OCI-LY3 (cell line): ENCODE measurements around the gene CACNB1.

ENCODE experiments used
- H2AFZ ChIP-seq: fragments of 200-600, 300-600 bp; shearing (Covaris generic); 2 replicates; pipeline ENCODE4 v1.6.0; 2014; ENCODE audit warnings: antibody characterized with exemption, low read depth, low read length
- H3K27ac ChIP-seq: fragments of 200-600, 300-600 bp; sonication (generic); 2 replicates; pipeline ENCODE4 v1.5.1; 2014; ENCODE audit warnings: mild to moderate bottlenecking, low read length, moderate library complexity, mixed read lengths
- H3K27me3 ChIP-seq: fragments of 200-600, 300-600 bp; sonication (generic); 2 replicates; pipeline ENCODE4 v1.6.1; 2014; ENCODE audit warnings: low read depth, low read length, mixed read lengths
- H3K36me3 ChIP-seq: fragments of 200-600, 300-600 bp; sonication (generic); replicated peaks from 2 replicates; pipeline ENCODE3; 2014; ENCODE audit warnings: low read depth, low read length, mixed read lengths
- H3K4me1 ChIP-seq: fragments of 300-600, 200-600 bp; sonication (generic); 2 replicates; pipeline ENCODE4 v1.6.1; 2014; ENCODE audit warnings: low read length, mixed read lengths
- H3K4me2 ChIP-seq: fragments of 200-600, 300-600 bp; sonication (generic); 2 replicates; pipeline ENCODE4 v1.6.1; 2014; ENCODE audit warnings: low read length, mixed read lengths
- H3K4me3 ChIP-seq: fragments of 300-600, 200-600 bp; sonication (generic); 2 replicates; pipeline ENCODE4 v1.5.1; 2014; ENCODE audit warnings: antibody characterized with exemption, mild to moderate bottlenecking, low read length, moderate library complexity
- H3K79me2 ChIP-seq: fragments of 300-600, 200-600 bp; shearing (Covaris generic); 2 replicates; pipeline ENCODE4 v1.6.1; 2014; ENCODE audit warnings: mild to moderate bottlenecking, low read length, mixed read lengths
- H3K9ac ChIP-seq: fragments of 300-600, 200-600 bp; shearing (Covaris generic); 2 replicates; pipeline ENCODE4 v1.6.0; 2014; ENCODE audit warnings: mild to moderate bottlenecking, low read length, moderate library complexity
- H3K9me3 ChIP-seq: fragments of 200-600, 300-600 bp; shearing (Covaris generic); 2 replicates; pipeline ENCODE4 v1.6.1; 2014; ENCODE audit warnings: low read length, mixed read lengths; ENCODE audit not compliant: insufficient read depth
- H4K20me1 ChIP-seq: fragments of 200-600, 300-600 bp; sonication (generic); 2 replicates; pipeline ENCODE4 v1.6.1; 2016; ENCODE audit warnings: low read length, mixed read lengths; ENCODE audit not compliant: insufficient read depth
- CTCF ChIP-seq: fragments of 200-600, 300-600 bp; sonication (generic); IDR thresholded peaks from 2 replicates; pipeline ENCODE4 v1.5.1; 2014; ENCODE audit warnings: antibody characterized with exemption, low read length, low read depth
- EZH2phosphoT487 ChIP-seq: fragments of 200-600 bp; shearing (Covaris generic); IDR thresholded peaks from 2 replicates; pipeline ENCODE4 v1.6.1; 2018; ENCODE audit warnings: antibody characterized with exemption, mixed run types, low read depth

The CACNB1 gene

GRCh38 chr17:39141294-39141693 lies 56.2 kb downstream of the CACNB1 start:
- no peak for TF ChIP-seq EZH2phosphoT487
- TF ChIP-seq CTCF: no peak
- Histone ChIP-seq H3K4me3 (no peak overlapping the region), H3K9ac (no peak overlapping the region), H3K79me2 (no peaks in the 10 kb centered on the region), H3K4me1 (peaks cover 9% of the 10 kb centered on the region), H3K27me3 (peaks cover 15% of the 10 kb centered on the region; the same call in 1 of the 2 replicates), H3K4me2 (no peak overlapping the region), H3K27ac (no peak overlapping the region), H3K9me3 (no peaks in the 10 kb centered on the region), H2AFZ (no peak overlapping the region), H3K36me3 (no peaks in the 10 kb centered on the region), H4K20me1 (no peaks in the 10 kb centered on the region)

- H2AFZ ChIP-seq: no peak overlapping the region
- H3K36me3 ChIP-seq: no peaks in the 10 kb centered on the region
- H3K27me3 ChIP-seq: peaks cover 13% of the 10 kb centered on the region; the same call in 1 of the 2 replicates
- no peak overlapping the region for H3K27ac ChIP-seq
- no peak overlapping the region for H3K9ac ChIP-seq
- no peaks in the 10 kb centered on the region for H3K79me2 ChIP-seq
- no peak overlapping the region for H3K4me2 ChIP-seq
- peaks cover 9% of the 10 kb centered on the region for H3K4me1 ChIP-seq
- no peaks in the 10 kb centered on the region for H4K20me1 ChIP-seq
- no peak overlapping the region for H3K4me3 ChIP-seq
- no peaks in the 10 kb centered on the region for H3K9me3 ChIP-seq
- TF ChIP-seq CTCF (no peak), EZH2phosphoT487 (no peak)
These were observed 57.9 kb downstream of the CACNB1 start for GRCh38 chr17:39139561-39139960.

DNA sequence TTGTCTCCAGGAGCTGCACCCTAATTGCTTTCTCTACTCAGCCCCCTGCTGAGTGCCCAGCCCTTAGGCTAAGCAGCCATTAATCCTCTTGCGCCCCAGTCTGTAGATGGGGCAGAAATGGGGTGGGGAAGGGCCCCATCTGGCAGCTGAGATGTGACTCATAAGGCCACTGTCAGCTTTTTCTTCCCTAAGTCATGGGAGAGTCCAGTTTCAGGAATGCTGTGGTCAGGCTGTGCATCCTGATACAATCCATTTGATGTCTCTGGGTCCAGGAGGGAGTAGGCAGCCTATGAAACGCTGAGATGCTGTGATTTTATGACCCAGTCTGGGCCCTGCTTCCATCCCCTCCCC lies 58.3 kb downstream of the CACNB1 start:
- H3K9ac ChIP-seq: no peak overlapping the region
- no peaks in the 10 kb centered on the region for H3K36me3 ChIP-seq
- H3K4me1 ChIP-seq: peaks cover 9% of the 10 kb centered on the region
- H4K20me1 ChIP-seq: no peaks in the 10 kb centered on the region
- no peak overlapping the region for H3K4me3 ChIP-seq
- H2AFZ ChIP-seq: no peak overlapping the region
- H3K79me2 ChIP-seq: no peaks in the 10 kb centered on the region
- TF ChIP-seq EZH2phosphoT487 (no peak), CTCF (no peak)
- no peak overlapping the region for H3K27ac ChIP-seq
- H3K9me3 ChIP-seq: no peaks in the 10 kb centered on the region
- H3K4me2 ChIP-seq: no peak overlapping the region
- peaks cover 13% of the 10 kb centered on the region; the same call in 1 of the 2 replicates for H3K27me3 ChIP-seq

DNA sequence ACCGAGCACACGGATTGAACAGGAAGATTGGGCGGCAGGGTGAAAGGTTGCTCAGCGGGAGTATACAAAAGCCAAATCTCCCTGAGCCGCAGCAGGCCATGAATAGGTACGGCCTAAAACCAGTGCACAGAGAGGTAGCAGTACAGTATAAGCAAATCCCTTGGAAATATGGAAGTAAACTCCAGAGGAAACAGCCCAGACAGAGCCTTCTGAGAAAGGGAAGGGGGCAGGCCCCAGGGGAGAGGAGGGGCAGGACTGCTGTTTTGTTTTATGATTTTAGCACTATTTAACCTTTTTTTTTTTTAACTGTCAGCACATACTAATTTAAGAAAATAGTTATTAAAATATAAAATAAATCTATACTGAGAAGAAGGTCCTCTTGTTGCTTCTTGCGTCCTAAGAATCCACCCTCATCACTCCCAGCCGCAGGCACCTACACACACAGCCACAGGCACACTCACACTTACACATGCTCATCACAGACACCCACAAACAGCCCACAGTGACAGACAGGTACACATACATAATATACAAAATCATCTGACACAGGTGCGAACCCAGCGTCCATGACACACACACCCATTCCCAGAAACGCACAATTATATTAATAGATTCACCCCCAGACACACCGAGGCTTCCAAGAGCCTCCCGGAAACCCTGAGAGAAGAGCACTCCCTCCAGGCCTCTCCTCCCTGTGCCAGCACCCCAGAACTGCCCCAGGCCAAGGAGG lies 58.9 kb downstream of the CACNB1 start:
- Histone ChIP-seq H3K4me1 (peaks cover 9% of the 10 kb centered on the region), H3K9ac (no peak overlapping the region), H2AFZ (no peak overlapping the region), H3K79me2 (no peaks in the 10 kb centered on the region), H3K9me3 (no peaks in the 10 kb centered on the region), H3K27ac (no peak overlapping the region), H4K20me1 (no peaks in the 10 kb centered on the region), H3K4me2 (no peak overlapping the region), H3K36me3 (no peaks in the 10 kb centered on the region), H3K27me3 (peaks cover 13% of the 10 kb centered on the region; the same call in 1 of the 2 replicates), H3K4me3 (no peak overlapping the region)
- TF ChIP-seq CTCF (no peak), EZH2phosphoT487 (no peak)
